CD4-positive, alpha-beta T cell treated with Interleukin-4 for 1 hour (primary cell): ENCODE data around the gene FADS1.

Experiments
- DNase-seq, 2 donors: peaks; one replicate each; pipeline ENCODE4 v3.0.0-alpha.2; 2020 to 2022

The FADS1 gene

GRCh38 chr11:61820174-61820573, 3.4 kb upstream of the FADS1 start:
- DNase-seq: no peak

DNA sequence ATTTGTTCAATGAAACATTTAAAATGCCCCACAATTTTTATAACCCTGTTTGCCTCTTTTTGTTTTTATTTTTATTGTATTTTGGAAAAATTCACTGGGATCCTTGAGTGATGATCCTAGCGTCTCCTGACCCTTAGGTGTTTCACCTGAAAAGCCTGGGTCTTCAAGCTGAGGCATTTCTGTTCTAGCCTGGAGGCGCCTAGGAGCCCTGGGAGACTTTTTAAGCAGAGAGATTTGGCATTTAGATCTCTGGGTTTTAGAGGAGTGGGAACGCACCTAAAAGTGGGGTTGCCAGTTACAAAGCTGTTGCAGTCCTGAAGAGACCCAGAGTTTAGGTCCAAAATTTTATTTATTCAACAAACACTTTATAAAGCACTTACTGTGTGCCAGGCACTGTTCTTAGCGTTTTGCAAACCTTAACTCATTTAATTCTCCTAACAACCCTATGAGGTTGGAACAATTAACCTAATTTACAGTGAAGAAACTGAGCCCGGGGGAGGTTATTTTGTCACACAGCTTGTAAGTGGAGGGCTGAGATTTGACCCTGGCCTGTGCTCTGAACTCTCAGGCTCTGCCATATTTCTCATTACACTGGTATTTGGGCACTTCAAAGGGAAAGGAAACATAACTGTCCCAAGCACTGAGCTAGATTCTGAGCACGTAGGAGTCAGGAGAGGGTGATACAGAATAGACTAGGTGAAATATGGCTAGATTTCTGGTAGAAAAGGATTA, 834 bp upstream of the FADS1 start:
- DNase-seq: no peak

- DNase-seq: peak; percentile 54 to 59
These were observed 740 bp downstream of the FADS1 start for GRCh38 chr11:61815790-61816735.

GRCh38 chr11:61814958-61815789, 1.6 kb downstream of the FADS1 start:
- peak; percentile 44 to 83 for DNase-seq

- DNase-seq: peak; percentile 24 to 44
These were observed 2.4 kb downstream of the FADS1 start for GRCh38 chr11:61814247-61814957.

DNA sequence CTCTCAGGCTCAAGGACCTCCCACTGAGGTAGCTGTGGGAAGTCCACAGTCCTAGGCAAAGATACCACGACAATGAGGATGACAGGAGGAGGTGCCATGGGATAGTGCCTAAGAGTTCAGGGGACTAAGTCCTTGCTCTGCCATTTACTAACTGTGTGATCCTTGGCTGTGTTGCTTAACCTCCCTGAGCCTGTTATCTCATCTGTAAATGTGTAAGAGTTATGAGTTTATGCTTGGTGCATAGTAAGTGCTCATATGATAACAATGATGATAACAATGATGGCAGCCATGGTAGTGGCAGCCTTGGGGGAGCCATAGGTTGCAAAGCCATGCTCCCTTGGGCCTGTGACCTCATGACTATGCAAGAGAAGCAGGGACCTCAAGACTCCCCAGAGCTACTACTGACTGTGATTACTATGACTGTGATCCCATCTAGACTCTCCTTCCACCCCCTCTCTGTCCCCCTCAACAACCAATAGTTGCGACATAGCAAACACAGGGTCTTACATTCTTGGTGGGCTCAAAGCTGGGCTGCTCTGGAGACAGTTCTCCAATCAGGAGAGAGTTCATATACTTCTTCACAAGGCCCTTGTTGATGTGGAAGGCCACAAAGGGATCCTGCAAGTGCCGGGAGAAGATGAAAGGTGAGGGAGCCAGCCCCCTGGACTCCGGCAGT, 3.9 kb downstream of the FADS1 start:
- DNase-seq: no peak

GRCh38 chr11:61811831-61812230, 5.0 kb downstream of the FADS1 start:
- DNase-seq: no peak

DNA sequence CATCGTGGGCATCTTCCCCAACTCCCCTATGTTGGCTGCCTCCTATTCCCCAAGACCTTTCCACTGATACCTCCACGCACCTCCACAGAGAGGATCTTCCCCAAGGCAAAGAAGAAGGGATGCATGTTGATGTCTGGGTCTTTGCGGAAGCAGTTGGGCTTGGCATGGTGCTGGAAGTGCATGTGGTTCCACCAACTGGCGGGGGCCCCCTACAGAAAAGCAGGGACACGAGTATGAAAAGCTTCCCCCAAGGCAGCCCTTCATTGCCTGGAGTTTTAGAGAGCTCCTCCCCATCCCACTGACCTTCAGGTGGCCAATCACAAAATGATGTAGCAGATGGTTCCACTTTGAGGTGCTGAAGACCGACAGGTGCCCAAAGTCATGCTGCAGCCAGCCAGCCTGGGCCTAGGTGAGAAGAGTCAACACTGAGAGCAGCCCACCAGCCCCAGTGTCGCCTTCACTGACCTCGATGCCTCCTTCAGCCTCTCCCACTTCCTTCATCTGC, 6.1 kb downstream of the FADS1 start:
- DNase-seq: no peak

GRCh38 chr11:61806785-61807184, 10.0 kb downstream of the FADS1 start:
- DNase-seq: no peak

DNA sequence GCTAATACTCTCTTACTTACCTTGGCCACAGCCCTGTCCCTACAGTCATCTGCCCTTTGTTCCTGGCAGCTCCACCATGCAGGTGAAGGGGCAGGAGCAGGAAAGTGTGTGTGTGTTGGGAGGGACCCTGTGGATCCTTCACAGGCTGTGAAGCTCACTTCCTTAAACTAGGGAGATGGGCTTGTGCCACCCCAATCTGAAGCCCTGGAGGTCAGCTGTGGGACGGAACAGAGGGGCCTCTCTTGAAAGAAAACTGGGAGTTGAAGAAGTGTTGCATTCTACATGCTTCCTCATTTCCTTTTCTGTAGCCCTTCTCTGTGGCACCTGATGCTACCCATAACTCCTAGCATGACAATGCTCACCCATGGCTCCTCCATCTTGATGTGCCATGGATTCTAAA, 11.7 kb downstream of the FADS1 start:
- DNase-seq: no peak

DNA sequence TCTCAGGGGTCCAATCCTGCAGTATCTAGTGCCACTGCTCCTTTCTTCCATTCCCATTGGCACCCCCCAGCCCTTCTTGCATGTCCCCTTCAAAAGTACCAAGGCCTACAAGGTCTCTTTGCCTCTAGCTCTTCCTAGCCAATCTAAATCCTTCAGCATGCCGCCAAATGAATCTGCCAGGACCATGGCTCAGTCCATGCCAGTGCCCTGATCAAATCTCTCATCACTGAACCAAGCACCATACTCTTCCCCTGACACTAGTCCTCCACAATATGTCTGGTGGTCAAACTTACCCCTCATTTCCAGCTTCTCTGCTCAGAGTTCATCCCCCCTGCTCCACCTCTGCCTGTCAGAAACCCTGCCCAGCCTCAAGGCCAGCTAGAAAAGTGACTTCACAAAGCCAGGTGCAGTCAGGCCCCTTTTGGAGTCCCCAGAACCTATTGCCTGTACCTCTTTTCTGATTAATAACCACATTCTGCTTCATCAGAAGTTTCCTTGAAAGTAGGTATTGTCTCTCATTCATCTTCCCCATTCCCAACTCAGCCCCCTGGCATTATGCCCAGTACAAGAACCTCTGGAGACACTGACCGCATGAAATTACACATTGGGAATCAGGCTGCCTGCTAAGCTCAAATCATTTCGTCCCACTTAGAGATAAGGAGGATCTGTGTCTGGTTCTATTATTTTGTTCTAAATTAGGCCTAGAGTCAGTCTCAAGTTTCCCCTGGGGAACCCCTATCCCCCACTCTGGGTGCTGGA, 12.7 kb downstream of the FADS1 start:
- DNase-seq: no peak

- no peak for DNase-seq
These were observed 14.2 kb downstream of the FADS1 start for GRCh38 chr11:61802605-61803004.

DNA sequence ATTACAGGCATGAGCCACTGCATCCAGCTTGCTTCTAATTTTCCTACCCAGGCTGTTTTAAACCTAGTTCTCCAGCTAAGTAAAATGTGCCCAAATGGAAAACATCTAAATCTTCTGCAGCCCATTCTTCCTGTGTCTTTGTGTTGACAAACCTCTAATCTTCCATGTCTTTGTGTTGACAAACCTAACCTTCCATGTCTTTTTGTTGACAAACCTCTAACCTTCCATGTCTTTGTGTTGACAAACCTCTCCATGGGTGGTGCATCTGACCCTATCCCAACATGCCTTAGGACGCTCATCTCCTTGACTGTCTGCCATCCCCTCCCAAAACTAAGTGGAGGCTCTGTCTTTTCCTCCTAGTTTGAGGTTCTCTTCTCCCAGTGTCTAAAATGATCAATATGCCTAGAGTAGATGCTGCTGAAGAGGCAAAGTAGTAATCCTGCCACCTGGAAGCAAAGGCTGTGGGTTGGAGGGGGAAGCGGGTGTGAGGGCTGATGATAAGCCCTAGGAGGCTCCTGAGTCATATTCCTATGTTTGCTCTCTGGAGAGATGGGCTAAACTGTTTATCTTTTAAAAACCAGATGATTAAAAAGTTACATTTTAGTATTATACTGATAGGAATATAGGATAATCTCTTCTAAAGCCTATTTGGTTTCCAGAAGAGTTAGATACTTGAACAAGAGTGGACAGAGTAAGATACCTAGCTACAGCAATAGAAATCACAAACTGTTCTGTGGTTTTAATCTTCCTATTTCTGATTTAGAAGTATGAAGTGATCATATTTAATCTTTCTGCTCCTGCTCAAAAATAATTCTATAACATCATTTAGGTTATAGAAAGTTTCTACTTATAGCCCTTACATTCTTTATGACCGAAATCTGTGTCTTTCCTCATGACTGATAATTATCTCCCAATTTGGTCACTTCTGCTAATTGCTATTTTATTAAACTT, 16.2 kb downstream of the FADS1 start:
- DNase-seq: no peak

DNA sequence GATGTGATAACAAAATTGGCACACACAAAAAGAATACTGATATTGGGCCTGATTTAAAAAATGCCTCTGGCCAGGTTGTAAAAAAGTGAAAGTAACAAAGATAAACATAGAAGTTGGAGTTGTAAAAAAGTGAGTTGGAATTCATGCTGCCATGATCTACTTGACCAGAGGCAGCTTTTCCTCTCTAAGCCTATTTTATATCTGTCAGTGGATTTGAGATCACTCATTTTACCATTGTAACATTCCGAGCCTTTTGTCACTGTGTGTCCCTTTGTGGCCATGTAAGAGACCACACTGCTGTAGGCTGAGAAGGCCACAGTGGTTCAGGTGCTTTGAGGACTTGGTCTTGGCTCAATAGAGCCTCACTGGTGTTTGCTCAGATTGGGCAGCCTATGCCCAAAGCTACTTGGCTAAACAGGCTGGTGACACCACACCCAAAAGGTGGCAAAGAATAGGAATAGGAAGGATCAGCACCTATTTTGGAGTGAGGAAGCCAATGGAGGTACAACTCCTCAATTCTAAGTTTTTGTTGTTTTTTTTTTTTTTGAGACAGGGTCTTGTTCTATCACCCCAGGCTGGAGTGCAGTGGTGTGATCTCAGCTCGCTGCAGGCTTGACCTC, 17.0 kb downstream of the FADS1 start:
- DNase-seq: no peak

DNA sequence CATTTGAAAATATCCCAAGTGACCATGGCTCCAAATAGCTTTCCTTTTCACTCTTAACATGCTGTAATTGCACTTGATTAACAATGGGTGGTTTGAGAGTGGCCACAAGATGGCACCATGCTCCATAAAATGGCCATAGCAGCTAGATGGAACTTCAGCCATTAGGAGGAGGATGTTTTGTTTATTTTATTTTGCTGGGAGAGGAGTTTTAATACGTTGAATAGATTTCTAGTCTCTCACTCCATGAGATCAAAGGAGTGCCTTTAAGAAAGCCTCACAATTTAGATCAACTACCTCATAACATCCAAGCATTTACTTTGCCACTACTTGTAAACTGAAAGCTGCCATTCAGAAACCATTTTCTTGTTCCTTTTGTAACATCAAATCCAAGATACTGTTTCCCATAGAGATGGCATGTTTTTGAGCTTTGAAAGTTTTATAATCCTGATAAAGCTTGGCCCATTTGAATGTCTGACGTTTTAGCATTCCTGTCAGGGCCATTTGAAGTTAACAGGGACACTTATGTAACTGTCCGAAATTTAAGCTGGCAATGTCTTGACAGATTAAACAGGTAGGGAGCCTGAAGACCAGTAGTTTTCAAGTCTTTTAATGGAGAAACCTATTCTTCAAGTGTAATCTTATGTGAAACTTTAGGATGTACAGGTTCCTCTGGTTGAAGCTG, 19.4 kb downstream of the FADS1 start:
- DNase-seq: peak; percentile 80 to 83

DNA sequence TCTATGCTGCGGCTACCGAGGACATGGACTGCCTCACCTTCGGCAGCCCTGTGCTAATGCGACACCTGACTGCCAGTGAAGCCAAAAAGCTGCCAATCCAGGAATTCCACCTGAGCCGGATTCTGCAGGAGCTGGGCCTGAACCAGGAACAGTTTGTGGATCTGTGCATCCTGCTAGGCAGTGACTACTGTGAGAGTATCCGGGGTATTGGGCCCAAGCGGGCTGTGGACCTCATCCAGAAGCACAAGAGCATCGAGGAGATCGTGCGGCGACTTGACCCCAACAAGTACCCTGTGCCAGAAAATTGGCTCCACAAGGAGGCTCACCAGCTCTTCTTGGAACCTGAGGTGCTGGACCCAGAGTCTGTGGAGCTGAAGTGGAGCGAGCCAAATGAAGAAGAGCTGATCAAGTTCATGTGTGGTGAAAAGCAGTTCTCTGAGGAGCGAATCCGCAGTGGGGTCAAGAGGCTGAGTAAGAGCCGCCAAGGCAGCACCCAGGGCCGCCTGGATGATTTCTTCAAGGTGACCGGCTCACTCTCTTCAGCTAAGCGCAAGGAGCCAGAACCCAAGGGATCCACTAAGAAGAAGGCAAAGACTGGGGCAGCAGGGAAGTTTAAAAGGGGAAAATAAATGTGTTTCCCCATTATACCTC, 20.8 kb downstream of the FADS1 start:
- no peak for DNase-seq

GRCh38 chr11:61795459-61795858, 21.3 kb downstream of the FADS1 start:
- DNase-seq: no peak

- DNase-seq: no peak
These were observed 22.2 kb downstream of the FADS1 start for GRCh38 chr11:61794579-61794978.
